Globus pallidus (tissue), 1 donor: ENCODE results near the gene ETV3.

Source experiments
- DNase-seq: peaks from one replicate; pipeline ENCODE4 v3.0.0-alpha.2; 2015; ENCODE audit warnings: low spot score

Gene ETV3

GRCh38 chr1:157090771-157091170 lies 47.4 kb downstream of the ETV3 start:
- DNase-seq: no peak

GRCh38 chr1:157090196-157090647 lies 48.0 kb downstream of the ETV3 start:
- DNase-seq: peak; percentile 70

DNA sequence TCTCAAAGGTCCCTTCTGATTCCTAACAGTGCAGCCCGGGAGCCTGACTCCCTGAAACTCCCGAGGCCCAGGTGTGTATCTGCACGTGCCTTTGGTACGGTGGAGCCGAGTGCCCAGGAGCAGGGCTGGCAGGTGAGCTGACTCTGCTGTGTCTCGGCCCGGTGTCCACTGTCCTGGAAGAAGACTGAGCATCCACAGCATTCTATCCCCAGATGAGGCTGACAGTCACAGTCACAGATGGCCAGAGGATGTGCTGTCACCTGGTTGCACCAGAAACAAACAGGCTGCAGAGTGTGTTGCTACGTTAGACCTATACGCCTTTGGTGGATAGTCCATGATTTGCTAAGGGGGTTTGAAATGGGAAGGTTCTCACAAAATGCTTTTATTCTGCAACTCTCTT lies 48.4 kb downstream of the ETV3 start:
- no peak for DNase-seq

- no peak for DNase-seq
Observed at GRCh38 chr1:157088607-157089006, 49.6 kb downstream of the ETV3 start.

- no peak for DNase-seq
Observed at GRCh38 chr1:157087030-157087429, 51.2 kb downstream of the ETV3 start.

GRCh38 chr1:157086299-157086698 lies 51.9 kb downstream of the ETV3 start:
- no peak for DNase-seq

- DNase-seq: no peak
Observed at GRCh38 chr1:157085421-157085820, 52.8 kb downstream of the ETV3 start.

DNA sequence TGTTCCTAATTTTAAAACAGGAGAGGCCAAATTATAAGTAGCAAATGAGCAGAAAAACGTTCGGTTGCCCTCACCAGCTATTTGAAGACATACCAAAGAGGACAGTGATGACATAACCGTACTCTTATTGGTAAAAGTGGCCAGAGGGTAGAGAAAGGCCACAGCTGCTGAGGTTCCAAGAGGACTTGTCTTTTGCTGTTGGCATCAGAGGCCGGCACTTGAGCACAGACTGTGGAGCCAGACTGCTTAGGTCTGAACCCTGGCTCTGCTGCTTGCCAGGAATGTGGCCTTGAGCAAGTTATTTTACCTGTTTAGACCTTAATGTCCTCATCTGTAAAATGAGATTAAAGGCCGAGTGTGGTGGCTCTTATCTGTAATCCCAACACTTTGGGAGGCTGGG lies 53.5 kb downstream of the ETV3 start:
- DNase-seq: no peak

DNA sequence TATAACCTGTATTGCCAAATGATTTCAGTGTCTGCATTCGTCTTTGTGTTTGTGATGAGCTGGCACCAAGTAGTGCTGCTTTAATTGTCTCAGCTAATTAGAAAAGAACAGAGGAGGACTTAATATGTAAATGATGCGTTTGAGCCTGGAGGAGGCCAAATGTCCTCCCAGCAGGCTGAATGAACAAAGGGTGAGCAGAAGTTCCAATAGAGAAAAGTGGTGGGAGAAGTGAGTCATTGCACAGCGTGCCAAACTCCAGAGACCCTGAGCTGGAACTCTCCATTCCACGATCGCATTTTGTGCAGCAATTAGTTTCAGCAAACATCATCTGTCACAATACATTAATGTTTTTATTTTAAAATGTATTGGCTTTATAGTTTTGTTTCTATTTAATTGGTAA lies 56.5 kb downstream of the ETV3 start:
- no peak for DNase-seq

- no peak for DNase-seq
Observed at GRCh38 chr1:157080714-157081113, 57.5 kb downstream of the ETV3 start.

- no peak for DNase-seq
Observed at GRCh38 chr1:157077394-157077793, 60.8 kb downstream of the ETV3 start.

DNA sequence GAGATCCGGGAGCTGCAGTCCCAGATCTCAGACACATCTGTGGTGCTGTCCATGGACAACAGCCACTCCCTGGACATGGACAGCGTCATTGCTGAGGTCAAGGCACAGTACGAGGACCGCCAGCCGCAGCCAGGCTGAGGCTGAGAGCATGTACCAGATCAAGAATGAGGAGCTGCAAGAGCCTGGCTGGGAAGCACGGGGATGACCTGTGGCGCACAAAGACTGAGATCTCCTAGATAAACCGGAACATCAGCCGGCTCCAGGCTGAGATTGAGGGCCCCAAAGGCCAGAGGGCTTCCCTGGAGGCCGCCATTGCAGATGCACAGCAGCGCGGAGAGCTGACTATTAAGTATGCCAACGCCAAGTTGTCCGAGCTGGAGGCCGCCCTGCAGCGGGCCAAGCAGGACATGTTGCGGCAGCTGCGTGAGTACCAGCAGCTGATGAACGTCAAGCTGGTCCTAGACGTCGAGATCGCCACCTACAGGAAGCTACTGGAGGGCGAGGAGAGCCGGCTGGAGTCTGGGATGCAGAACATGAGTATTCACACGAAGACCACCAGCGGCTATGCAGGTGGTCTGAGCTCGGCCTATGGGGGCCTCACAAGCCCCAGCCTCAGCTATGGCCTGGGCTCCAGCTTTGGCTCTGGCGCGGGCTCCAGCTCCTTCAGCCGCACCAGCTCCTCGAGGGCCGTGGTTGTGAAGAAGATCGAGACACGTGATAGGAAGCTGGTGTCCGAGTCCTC lies 64.1 kb downstream of the ETV3 start:
- DNase-seq: peak; percentile 54
